GM21737 (cell line): ENCODE measurements around the gene FGGY.
"Not testable (repeated sequence)": the region's sequence is repeated elsewhere in the genome, so short reads cannot be mapped to it uniquely, and the experiment has no call there.

Source experiments
- ATAC-seq: cut with Tn5 transposase; IDR thresholded peaks from one replicate; pipeline ENCODE4 v1.9.1; 2021; ENCODE audit warnings: mild to moderate bottlenecking, moderate library complexity; ENCODE audit not compliant: unreplicated experiment

FGGY gene

DNA sequence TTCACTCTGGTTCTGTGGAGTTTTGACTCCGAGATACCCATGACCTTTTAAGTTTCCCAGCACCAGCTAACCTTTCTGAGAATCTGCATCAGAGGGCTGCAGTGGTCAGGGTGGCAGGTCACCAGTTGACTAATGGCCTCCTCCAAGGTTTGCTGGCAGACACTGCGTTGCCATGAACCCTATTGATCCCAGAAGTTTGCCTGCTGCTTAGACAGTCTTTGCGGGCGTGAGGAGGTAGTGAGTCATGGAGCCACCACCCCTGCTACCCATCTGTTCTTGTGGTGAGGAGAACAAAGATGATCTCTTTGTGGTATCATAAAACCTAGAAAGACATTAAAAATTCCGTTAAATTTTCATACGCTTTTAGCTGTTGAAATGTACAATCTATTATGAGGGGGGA lies 180.4 kb downstream of the FGGY start:
- ATAC-seq: no peak

DNA sequence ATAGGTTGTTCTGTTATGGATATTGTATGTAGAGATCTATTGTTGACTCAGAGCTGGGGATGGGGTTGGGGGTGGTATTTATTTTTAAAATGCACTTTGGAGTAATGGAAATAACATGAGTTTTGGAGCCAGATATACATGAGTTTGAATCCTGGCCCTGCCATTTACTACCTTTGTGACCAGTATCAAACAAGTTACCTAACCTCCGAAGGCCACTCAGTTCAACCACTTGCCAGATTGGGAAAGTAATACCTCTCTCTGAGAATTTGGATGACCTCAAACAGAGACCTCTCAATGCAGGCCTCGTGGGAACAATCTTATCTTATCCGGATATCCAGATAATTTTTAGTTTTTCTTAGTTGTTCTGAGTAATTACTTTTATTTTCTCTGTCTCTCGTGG lies 181.0 kb downstream of the FGGY start:
- ATAC-seq: no peak

DNA sequence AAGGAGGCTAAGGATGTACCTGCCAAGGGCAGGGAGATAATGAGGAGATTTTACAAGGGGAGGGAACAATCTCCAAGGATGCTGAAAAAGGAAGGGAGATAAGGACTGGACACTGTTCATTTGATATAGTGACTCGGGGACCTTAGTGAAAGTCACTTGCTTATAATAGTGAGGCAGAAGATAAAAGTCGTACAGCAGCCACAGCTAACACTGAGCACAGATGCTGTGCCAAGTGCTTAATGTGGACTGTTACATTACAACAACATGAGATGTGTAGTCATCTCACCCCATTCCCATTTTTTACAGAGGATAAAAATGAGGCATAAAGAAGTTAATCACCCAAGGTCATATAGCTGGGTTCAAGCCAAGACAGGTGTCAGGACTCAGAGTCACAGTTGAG lies 181.9 kb downstream of the FGGY start:
- ATAC-seq: no peak

DNA sequence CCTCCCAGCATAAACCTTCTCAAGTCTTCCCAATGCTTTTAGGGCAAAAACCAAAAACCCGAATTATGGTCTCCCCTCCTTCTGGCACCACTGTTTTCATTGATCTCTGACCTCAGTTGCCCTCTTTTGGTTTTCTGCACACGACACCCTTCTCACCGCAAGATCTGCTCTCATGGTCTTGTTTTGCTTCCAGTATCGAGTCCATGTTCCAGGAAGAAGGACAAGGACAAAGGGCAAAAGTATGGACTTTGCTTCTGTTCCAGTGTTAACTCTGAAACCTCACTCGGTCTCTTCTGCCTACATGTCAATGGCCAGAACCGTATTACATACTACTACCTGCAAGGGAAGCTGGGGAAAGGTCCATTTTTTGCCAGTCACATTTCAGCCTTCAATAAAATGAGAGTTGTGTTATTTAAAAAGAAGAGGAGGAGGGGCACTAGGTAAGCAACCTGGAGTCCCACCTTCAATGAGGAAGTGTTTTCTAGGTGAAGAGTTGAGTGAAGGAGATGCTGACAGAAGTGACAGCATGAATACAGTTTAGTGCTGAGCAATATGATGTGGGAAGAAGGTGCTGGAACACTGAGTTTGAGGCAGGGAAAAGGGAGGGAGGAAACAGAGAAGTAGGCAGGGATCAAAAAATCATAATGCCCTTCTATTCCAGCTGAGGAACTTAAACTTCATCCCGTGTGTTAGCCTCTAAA lies 183.4 kb downstream of the FGGY start:
- ATAC-seq: no peak

DNA sequence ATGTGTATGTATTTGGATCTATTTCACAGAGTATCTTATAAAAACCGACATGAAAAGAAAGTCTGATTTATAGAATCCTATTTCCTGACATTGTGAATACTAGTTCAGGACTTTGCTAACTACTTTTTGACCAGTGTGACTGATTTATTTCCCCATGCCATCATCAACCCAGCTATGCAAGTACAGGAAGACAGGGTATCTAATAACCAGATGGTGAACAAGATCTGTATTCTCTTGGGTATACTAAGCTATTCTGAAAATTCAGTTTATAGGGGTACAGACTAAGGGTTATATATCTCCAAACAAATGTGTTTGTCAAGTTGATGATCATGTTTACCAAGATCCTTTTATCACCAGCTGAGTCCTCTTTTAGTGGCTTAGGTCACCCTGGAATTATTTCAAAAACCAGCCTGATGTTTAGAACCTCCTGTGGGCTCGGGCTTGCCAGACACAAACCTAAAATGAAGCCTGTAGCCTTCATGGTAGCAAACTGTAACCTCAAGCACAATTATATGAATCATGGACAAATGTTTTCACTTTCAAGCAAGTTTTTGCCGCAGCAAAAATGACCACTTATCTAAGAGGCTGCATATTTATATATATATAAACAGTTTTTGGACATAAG lies 185.1 kb downstream of the FGGY start:
- no peak for ATAC-seq

- ATAC-seq: no peak
Observed at GRCh38 chr1:59482986-59483385, 186.1 kb downstream of the FGGY start.

DNA sequence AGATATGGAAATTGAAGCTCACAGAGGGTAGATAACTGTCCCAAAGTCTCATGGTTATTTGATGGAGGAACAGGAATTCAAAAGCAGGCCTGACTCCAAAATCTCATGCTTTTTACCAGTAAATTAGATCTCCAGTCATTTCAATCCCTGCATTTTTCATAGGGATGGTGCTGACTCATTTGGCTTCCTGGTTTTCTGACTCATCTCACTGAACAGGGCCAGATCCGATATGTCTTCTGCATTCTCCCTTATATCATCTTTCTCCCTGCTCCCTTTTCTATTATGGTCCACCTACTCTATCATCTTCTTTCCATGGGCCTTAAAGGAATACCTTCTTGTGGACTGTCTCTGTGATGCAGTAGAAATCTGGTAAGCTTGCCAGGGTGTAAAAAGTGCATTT lies 187.2 kb downstream of the FGGY start:
- no peak for ATAC-seq

DNA sequence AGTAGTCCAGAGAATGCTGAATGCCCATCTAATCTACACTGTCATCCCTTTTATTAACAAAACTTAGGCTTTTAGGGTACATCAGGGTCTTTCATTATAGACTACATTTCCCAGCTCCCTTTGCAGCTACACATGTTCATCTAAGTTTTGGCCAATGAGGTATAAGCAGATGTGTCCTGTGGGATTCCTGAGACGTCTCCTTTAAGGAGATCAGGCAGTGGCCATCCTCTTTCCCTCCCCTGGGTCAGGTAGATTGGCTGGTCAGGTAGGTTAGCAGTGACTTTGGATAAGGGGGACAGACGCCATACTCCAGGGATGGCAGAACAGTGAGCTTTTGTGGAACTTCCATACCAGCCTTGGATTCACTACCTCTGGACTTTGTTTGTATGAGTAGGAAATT lies 188.3 kb downstream of the FGGY start:
- no peak for ATAC-seq

- ATAC-seq: no peak
Observed at GRCh38 chr1:59485949-59486348, 189.1 kb downstream of the FGGY start.

DNA sequence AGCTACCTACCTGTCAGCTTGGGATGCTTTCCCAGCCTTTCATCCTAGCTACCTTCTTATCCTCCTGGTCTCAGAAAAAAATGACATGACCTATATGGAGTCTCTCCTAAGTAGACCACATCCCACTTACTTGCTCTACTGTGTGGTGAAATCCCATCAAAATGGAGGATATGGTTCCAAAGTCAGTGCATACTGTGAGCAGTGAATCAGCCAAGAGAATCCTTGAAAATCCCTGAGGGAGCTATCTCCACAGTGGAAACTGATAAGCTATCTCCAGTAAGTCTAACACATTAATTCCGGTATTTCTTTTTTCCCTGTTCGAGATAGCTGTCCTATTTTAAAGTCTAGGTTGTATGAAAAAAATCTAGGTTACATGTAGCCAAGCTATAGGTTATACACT lies 189.7 kb downstream of the FGGY start:
- ATAC-seq: no peak

- no peak for ATAC-seq
Observed at GRCh38 chr1:59487335-59488031, 190.6 kb downstream of the FGGY start.

- ATAC-seq: no peak
Observed at GRCh38 chr1:59492500-59492899, 195.6 kb downstream of the FGGY start.

DNA sequence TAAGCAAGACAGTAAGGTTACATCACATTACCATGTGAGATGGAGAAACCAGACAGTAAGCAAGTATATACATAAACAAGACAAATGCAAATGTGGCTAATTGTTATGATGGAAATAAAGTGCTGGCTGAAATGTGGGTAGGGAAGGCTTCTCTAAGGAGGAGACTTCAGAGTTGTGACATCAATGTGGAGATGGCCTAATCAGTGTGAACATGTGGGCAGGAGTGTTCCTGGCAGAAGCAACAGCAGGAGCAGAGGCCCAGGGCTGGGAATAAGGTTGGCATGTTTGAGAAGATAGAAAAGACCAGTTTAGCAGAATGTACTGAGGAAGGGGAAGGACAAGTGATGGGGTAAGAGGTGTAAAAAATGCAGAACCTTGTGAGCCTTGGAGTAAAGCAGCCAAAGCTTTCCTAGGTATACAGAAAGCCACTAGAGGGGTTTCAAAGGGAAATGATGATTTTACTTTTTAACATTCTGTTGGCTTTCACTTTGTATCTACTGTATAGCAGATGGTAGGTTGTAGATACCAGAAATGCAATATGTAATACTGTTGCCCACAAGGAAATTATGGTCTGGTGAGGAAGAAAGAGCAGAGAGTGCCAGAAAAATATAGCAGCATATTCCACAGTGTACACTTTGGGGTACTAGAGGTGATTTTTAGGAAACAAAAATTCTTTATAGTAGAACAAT lies 197.4 kb downstream of the FGGY start:
- no peak for ATAC-seq

DNA sequence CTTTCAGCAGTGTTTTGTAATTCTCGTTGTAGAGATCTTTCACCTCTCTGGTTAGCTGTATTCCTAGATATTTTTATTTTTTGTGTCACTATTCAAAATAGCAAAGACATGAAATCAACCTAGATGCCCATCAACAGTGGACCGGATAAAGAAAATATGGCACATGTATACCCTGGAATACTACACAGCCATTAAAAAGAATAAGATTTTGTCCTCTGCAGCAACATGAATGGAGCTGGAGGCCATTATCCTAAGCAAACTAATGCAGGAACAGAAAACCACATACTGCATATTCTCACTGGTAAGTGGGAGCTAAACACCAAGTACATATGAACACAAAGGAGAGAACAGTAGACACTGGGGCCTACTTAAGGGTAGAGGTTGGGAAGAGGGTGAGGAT lies 199.3 kb downstream of the FGGY start:
- ATAC-seq: not testable (repeated sequence)

DNA sequence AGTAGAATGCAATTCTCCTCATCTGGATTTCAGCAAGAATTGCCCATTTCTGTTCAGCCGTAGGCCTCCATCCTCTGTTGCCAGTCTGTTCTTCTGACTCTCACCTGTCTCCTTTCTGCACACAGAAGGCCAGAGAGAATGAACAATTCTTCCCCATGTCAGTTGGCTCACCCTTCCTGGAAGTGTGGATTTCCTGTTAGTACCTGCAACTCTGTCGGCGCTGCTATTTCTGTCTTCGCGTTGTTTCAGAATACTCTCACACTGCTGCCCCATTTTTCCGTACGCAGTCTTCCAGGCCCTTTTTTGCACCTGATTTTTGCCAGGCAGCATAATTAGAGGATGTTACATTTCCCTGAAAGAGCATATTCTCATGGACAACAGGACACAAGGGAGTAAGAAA lies 200.7 kb downstream of the FGGY start:
- ATAC-seq: no peak

- ATAC-seq: no peak
Observed at GRCh38 chr1:59498640-59499039, 201.7 kb downstream of the FGGY start.

DNA sequence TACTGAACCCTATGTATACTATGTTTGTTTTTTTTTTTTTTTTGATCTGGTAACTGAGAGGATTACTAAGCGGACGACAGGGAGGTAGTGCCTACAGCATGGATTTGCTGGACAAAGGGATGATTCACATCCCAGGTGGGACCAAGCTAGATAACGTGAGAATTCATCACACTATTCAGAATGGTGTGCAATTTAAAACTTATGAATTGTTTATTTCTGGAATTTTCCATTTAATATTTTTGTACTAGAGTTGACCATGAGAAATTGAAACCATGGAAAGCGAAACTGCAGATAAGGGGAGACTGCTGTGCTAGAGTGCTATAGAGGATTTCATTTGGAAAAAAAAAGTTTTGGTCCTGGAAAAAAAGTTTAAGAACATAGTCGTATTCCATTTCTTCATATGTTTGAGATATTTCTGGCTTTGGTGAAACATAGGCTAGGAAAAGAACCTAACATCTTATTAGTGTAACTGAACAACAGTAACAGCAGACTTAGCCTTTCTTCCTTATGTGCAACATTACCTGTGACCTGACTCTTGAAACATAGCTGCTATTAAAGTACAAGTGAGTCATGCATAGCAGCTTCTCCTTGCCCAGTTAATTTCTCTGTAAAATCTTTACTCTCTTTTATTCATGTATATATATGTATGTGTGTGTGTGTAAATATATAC lies 202.5 kb downstream of the FGGY start:
- no peak for ATAC-seq

DNA sequence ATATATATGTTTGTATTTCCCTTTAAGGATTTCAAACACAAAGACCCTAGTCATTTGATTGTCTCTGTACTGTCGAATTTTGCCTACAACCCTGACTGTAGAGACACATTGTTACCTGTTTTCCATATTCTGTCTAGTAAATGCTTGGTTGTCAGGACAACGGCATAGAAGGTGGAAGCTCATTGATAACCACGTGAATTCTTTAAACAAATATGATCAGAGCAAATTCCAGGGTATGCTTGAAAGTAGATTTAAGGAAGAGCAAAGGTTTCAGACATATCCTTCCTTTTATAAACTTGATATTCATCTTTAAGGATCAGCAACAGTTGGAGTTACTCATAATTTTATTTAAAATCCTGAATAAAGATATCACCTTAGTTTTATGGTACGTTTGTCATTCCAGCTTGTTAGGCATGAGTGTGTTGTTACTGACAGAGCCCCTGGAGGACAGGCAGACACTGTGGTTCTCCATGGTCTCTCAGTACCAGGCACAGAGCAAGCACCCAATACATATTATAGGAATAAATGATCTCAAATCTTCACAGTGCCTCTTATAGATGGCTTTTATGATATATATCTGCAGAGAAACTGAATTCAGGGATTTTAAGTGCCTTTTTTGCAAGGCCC lies 203.2 kb downstream of the FGGY start:
- ATAC-seq: no peak

DNA sequence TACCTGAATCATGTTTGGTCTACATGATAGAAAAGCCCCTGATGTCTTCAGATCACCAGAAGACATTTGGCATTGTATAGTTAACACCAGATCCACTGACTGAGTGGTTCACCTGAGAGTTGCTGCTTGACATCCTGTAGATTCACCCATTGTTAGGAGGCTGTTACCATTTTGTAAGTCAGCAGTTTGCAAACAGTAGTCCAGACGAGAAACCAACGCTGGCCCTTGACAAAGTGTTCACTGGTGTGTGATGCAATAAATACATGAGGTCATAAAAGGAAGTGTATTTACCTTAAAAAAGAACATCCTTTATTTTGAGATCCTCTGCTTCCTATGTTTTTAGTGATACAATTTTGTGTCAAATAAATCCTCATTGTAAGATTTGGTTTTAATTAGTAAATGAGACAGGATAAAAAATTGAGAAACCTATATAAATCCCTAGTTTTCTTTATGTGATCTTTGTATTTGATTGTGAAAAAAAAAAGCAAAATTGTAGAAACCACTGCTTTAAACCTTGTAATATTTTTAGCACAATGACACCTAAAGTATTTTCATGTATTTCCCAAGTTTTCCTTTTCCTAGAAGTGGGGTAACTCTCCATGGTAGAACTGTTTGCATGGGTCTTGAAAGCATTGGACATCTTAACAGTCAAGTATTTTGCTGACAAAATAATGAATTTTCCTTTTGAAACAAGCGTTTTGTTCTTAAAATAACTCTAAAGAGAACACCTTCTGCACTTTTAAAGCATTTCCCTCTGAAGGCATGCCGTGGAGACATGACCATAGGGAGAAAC lies 204.3 kb downstream of the FGGY start:
- no peak for ATAC-seq
